Stimulated activated CD4-positive, alpha-beta T cell treated with anti-CD3 and anti-CD28 coated beads, Interleukin-1b, Interleukin-23, amount 100 ng/mL, for 4 hours (primary cell): ENCODE data around the gene IL6.
"Not testable (repeated sequence)": the region's sequence is repeated elsewhere in the genome, so short reads cannot be mapped to it uniquely, and the experiment has no call there.

Source experiments
- DNase-seq, 2 donors: peaks; one replicate each; pipeline ENCODE4 v3.0.0-alpha.2; 2020; ENCODE audit warnings: low read depth in 2 of 2

Gene IL6

GRCh38 chr7:22727714-22728035 lies 675 bp downstream of the IL6 start:
- DNase-seq = no peak

GRCh38 chr7:22728401-22729029 lies 1.5 kb downstream of the IL6 start:
- no peak for DNase-seq

- DNase-seq = no peak
Observed at GRCh38 chr7:22729180-22729825, 2.3 kb downstream of the IL6 start.

- DNase-seq = no peak
Observed at GRCh38 chr7:22730066-22730710, 3.2 kb downstream of the IL6 start.

- no peak for DNase-seq
Observed at GRCh38 chr7:22730921-22731654, 4.1 kb downstream of the IL6 start.

GRCh38 chr7:22731766-22732165 lies 4.8 kb downstream of the IL6 start:
- DNase-seq = no peak

GRCh38 chr7:22732556-22733126 lies 5.6 kb downstream of the IL6 start:
- DNase-seq = no peak

- DNase-seq = no peak
Observed at GRCh38 chr7:22733761-22734160, 6.8 kb downstream of the IL6 start.

GRCh38 chr7:22743014-22743413 lies 16.0 kb downstream of the IL6 start:
- DNase-seq = no peak

GRCh38 chr7:22751341-22751740 lies 24.3 kb downstream of the IL6 start:
- no peak for DNase-seq

GRCh38 chr7:22757338-22757994 lies 30.5 kb downstream of the IL6 start:
- DNase-seq = no peak

GRCh38 chr7:22758576-22758975 lies 31.6 kb downstream of the IL6 start:
- DNase-seq = no peak

- DNase-seq = no peak
Observed at GRCh38 chr7:22759721-22760120, 32.7 kb downstream of the IL6 start.

- no peak for DNase-seq
Observed at GRCh38 chr7:22762866-22763265, 35.9 kb downstream of the IL6 start.

GRCh38 chr7:22765609-22766008 lies 38.6 kb downstream of the IL6 start:
- no peak for DNase-seq

- DNase-seq = no peak
Observed at GRCh38 chr7:22771194-22771871, 44.3 kb downstream of the IL6 start.

GRCh38 chr7:22771872-22772228 lies 44.9 kb downstream of the IL6 start:
- no peak for DNase-seq

GRCh38 chr7:22772885-22773284 lies 45.9 kb downstream of the IL6 start:
- DNase-seq = no peak

- DNase-seq = no peak
Observed at GRCh38 chr7:22776964-22777363, 50.0 kb downstream of the IL6 start.

- DNase-seq = not testable (repeated sequence)
Observed at GRCh38 chr7:22779730-22780323, 52.8 kb downstream of the IL6 start.

GRCh38 chr7:22781230-22781711 lies 54.3 kb downstream of the IL6 start:
- DNase-seq = no peak
